PC-9 (cell line): ENCODE data around the gene ZNF396.

Experiments
- EZH2 ChIP-seq: fragments of 200-600 bp; sonication (generic); IDR thresholded peaks from 2 replicates; pipeline ENCODE4 v1.8.0; 2017; ENCODE audit warnings: antibody characterized with exemption, low read depth
- TF ChIP-seq, protein P1 (sequence below): fragments of 200-600 bp; sonication (generic); conservative IDR thresholded peaks from 2 replicates; pipeline ENCODE4 v1.6.1; 2017; ENCODE audit warnings: mixed run types, antibody characterized with exemption, mild to moderate bottlenecking, moderate library complexity

DNA sequence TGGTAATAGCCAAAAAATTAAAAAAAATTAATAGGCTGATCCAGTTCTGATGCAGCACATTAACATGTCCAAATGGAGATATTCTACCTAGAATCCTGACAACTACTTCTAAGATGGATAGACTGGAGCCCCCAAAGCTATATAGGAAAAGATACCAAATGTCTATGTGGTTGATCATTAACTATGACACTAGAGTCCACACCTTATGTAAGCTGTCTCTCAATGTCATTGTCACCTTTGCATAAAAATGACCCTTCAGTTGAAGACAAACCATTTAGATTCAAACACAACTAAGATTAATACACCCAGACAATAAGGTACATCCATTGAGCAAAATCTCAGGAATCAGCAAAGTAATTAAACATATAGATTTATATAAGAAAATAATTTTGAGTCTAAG is 14.6 kb downstream of the ZNF396 start:
- no peak for TF ChIP-seq EZH2
- TF ChIP-seq, protein P1, sequence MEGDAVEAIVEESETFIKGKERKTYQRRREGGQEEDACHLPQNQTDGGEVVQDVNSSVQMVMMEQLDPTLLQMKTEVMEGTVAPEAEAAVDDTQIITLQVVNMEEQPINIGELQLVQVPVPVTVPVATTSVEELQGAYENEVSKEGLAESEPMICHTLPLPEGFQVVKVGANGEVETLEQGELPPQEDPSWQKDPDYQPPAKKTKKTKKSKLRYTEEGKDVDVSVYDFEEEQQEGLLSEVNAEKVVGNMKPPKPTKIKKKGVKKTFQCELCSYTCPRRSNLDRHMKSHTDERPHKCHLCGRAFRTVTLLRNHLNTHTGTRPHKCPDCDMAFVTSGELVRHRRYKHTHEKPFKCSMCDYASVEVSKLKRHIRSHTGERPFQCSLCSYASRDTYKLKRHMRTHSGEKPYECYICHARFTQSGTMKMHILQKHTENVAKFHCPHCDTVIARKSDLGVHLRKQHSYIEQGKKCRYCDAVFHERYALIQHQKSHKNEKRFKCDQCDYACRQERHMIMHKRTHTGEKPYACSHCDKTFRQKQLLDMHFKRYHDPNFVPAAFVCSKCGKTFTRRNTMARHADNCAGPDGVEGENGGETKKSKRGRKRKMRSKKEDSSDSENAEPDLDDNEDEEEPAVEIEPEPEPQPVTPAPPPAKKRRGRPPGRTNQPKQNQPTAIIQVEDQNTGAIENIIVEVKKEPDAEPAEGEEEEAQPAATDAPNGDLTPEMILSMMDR, result no peak
